MM.1S (cell line): ENCODE measurements around the gene ACTN1.

Source experiments
- DNase-seq: peaks from one replicate; pipeline ENCODE4 v3.0.0-alpha.2; 2015
- H2AFZ ChIP-seq: fragments of 300-600 bp; sonication (generic); 2 replicates; pipeline ENCODE4 v1.6.0; 2016; ENCODE audit warnings: antibody characterized with exemption, low read length
- H3F3A ChIP-seq: fragments of 300-600 bp; sonication (generic); 2 replicates; pipeline ENCODE4 v1.6.1; 2016; ENCODE audit warnings: mild to moderate bottlenecking, antibody characterized with exemption, low read length, moderate library complexity, mixed read lengths; ENCODE audit not compliant: insufficient read depth
- H3K27ac ChIP-seq: fragments of 300-600 bp; sonication (generic); 2 replicates; pipeline ENCODE4 v1.5.1; 2016; ENCODE audit warnings: mild to moderate bottlenecking, low read length
- H3K27me3 ChIP-seq: fragments of 300-600 bp; sonication (generic); replicated peaks from 2 replicates; pipeline ENCODE4 v1.6.0; 2016; ENCODE audit warnings: low read length; ENCODE audit not compliant: insufficient read depth
- H3K36me3 ChIP-seq: fragments of 300-600 bp; sonication (generic); replicated peaks from 2 replicates; pipeline ENCODE4 v1.6.1; 2016; ENCODE audit warnings: mild to moderate bottlenecking, low read length, mixed read lengths; ENCODE audit not compliant: insufficient read depth
- H3K4me1 ChIP-seq: fragments of 300-600 bp; sonication (generic); 2 replicates; pipeline ENCODE4 v1.6.1; 2016; ENCODE audit warnings: low read length, mixed read lengths
- H3K4me2 ChIP-seq: fragments of 300-600 bp; sonication (generic); 2 replicates; pipeline ENCODE4 v1.6.0; 2016; ENCODE audit warnings: low read depth, low read length
- H3K4me3 ChIP-seq: fragments of 300-600 bp; sonication (generic); 2 replicates; pipeline ENCODE4 v1.5.1; 2016; ENCODE audit warnings: low read length, mixed read lengths
- H3K79me2 ChIP-seq: fragments of 300-600 bp; sonication (generic); 2 replicates; pipeline ENCODE4 v1.6.1; 2016; ENCODE audit warnings: mixed run types, low read length, mixed read lengths
- H3K9ac ChIP-seq: fragments of 300-600 bp; sonication (generic); 2 replicates; pipeline ENCODE4 v1.6.1; 2016; ENCODE audit warnings: low read length, mixed read lengths
- H3K9me2 ChIP-seq: fragments of 300-600 bp; sonication (generic); replicated peaks from 2 replicates; pipeline ENCODE4 v1.6.1; 2016; ENCODE audit warnings: mild to moderate bottlenecking, low read length, mixed read lengths; ENCODE audit not compliant: insufficient read depth
- H3K9me3 ChIP-seq: fragments of 300-600 bp; sonication (generic); replicated peaks from 2 replicates; pipeline ENCODE4 v1.6.1; 2016; ENCODE audit warnings: mild to moderate bottlenecking, low read length, mixed read lengths; ENCODE audit not compliant: insufficient read depth
- H4K20me1 ChIP-seq: fragments of 300-600 bp; sonication (generic); 2 replicates; pipeline ENCODE4 v1.6.1; 2016; ENCODE audit warnings: mild to moderate bottlenecking, low read length, moderate library complexity, mixed read lengths; ENCODE audit not compliant: insufficient read depth
- EZH2 ChIP-seq: fragments of 300-600 bp; sonication (generic); optimal IDR thresholded peaks from 2 replicates; pipeline ENCODE3; 2017; ENCODE audit warnings: low read depth, mild to moderate bottlenecking, antibody characterized with exemption, low read length, mixed read lengths
- EZH2phosphoT487 ChIP-seq: fragments of 300-600 bp; sonication (generic); IDR thresholded peaks from 2 replicates; pipeline ENCODE4 v1.6.1; 2018; ENCODE audit warnings: antibody characterized with exemption, low read length
- TF ChIP-seq, protein P1 (sequence below): fragments of 300-600 bp; sonication (generic); IDR thresholded peaks from 2 replicates; pipeline ENCODE4 v1.5.1; 2016; ENCODE audit warnings: antibody characterized with exemption, low read length, mixed read lengths

The ACTN1 gene

DNA sequence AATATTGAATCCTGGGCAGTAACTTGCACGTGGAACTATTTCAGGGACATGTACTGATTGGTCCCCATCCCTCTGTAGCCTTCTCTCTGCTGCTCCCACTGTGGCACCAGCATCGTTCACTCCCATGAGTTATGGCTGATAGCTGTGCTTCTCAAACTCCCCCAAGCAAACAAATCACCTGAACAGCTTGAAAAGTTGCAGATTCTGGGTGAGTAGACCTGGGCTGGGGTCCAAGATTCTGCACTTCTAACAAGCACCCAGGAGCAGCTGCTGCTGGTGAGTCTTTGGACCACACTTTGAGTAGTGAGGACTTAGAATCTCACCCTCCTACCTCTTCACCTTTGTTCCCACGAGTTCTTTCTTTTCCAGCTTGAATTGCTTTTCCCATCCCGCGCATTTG, 136.8 kb downstream of the ACTN1 start:
- H3K36me3 ChIP-seq = no peaks in the 10 kb centered on the region
- H2AFZ ChIP-seq = no peak overlapping the region
- no peaks in the 10 kb centered on the region for H3F3A ChIP-seq
- H4K20me1 ChIP-seq = no peaks in the 10 kb centered on the region
- H3K9ac ChIP-seq = no peak overlapping the region
- TF ChIP-seq EZH2 = no peak
- TF ChIP-seq, protein P1, sequence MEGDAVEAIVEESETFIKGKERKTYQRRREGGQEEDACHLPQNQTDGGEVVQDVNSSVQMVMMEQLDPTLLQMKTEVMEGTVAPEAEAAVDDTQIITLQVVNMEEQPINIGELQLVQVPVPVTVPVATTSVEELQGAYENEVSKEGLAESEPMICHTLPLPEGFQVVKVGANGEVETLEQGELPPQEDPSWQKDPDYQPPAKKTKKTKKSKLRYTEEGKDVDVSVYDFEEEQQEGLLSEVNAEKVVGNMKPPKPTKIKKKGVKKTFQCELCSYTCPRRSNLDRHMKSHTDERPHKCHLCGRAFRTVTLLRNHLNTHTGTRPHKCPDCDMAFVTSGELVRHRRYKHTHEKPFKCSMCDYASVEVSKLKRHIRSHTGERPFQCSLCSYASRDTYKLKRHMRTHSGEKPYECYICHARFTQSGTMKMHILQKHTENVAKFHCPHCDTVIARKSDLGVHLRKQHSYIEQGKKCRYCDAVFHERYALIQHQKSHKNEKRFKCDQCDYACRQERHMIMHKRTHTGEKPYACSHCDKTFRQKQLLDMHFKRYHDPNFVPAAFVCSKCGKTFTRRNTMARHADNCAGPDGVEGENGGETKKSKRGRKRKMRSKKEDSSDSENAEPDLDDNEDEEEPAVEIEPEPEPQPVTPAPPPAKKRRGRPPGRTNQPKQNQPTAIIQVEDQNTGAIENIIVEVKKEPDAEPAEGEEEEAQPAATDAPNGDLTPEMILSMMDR = no peak
- TF ChIP-seq EZH2phosphoT487 = no peak
- H3K4me2 ChIP-seq = no peak overlapping the region
- H3K4me1 ChIP-seq = no peaks in the 10 kb centered on the region
- no peak overlapping the region for H3K4me3 ChIP-seq
- DNase-seq = no peak
- no peaks in the 10 kb centered on the region for H3K79me2 ChIP-seq
- H3K27ac ChIP-seq = no peak overlapping the region
- H3K9me2 ChIP-seq = no peaks in the 10 kb centered on the region
- H3K9me3 ChIP-seq = no peaks in the 10 kb centered on the region
- H3K27me3 ChIP-seq = no peaks in the 10 kb centered on the region

DNA sequence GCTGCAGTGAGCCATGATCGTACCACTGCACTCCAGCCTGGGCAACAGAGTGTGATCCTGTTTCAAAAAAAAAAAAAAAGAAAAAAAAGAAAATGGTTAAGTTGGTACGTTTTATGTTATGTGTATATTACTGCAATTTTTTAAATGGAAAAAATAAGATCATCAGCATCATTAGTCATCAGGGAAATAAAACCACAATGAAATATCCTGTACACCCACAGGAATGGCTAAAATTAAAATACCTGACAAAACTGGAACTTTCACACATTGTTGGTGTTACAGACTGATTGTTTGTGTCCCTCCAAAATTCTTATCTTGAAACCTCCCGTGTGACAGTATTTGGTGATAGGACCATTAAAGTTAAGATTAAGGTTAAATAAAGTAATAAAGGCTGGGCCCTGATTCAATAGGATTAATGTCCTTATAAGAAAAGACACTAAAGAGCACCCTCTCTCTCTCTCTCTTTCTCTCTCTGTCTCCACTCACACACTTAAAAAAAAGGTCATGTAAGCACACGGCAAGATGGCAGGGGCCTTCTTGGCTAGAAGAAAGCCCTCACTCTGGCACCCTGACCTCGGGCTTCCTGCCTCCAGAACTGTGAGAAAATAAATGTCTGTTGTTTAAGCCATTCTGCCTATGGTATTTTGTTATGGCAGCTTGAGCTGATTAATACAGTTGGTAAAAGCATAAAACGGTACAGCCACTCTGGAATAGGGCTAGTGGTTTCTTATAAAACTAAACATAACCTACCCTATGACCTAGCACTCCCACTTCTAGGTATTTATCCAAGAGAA, 137.9 kb downstream of the ACTN1 start:
- Histone ChIP-seq H3K4me2 (no peak overlapping the region), H3K27ac (no peak overlapping the region), H3K79me2 (no peaks in the 10 kb centered on the region), H3K9ac (no peak overlapping the region), H3K9me3 (no peaks in the 10 kb centered on the region), H3K9me2 (no peaks in the 10 kb centered on the region), H3K27me3 (no peaks in the 10 kb centered on the region), H4K20me1 (no peaks in the 10 kb centered on the region), H3K36me3 (no peaks in the 10 kb centered on the region), H3K4me1 (no peaks in the 10 kb centered on the region), H3F3A (no peaks in the 10 kb centered on the region), H3K4me3 (no peak overlapping the region), H2AFZ (no peak overlapping the region)
- DNase-seq = no peak
- no peak for TF ChIP-seq EZH2
- TF ChIP-seq EZH2phosphoT487 = no peak
- TF ChIP-seq, protein P1 = no peak

DNA sequence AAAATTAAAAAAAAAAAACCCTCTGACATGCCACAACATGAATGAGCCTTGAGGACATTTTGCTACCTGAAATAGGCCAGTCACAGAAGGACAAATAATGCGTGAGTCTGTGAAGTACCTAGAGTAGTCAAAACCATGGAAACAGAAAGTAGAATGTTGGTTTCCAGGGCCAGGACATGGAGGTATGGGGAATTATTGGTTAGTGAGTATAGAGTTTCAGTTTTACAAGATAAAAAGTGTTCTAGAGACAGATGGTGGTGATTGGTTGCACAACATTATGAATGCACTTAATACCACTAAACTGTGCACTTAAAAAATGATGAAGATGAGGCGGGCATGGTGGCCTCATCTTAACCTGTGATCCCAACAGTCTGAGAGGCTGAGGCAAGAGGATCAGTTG, 138.6 kb downstream of the ACTN1 start:
- no peak overlapping the region for H3K9ac ChIP-seq
- H3K79me2 ChIP-seq = no peaks in the 10 kb centered on the region
- no peak overlapping the region for H3K4me2 ChIP-seq
- no peaks in the 10 kb centered on the region for H3K36me3 ChIP-seq
- peak; percentile 38 for DNase-seq
- no peaks in the 10 kb centered on the region for H4K20me1 ChIP-seq
- H3K4me3 ChIP-seq = no peak overlapping the region
- no peaks in the 10 kb centered on the region for H3F3A ChIP-seq
- H3K9me3 ChIP-seq = no peaks in the 10 kb centered on the region
- H2AFZ ChIP-seq = no peak overlapping the region
- no peaks in the 10 kb centered on the region for H3K9me2 ChIP-seq
- H3K27me3 ChIP-seq = no peaks in the 10 kb centered on the region
- H3K27ac ChIP-seq = no peak overlapping the region
- H3K4me1 ChIP-seq = no peaks in the 10 kb centered on the region
- no peak for TF ChIP-seq EZH2phosphoT487
- no peak for TF ChIP-seq EZH2
- TF ChIP-seq, protein P1 = no peak
